ENCODE data around the gene FNIP2.

FNIP2 gene

DNA sequence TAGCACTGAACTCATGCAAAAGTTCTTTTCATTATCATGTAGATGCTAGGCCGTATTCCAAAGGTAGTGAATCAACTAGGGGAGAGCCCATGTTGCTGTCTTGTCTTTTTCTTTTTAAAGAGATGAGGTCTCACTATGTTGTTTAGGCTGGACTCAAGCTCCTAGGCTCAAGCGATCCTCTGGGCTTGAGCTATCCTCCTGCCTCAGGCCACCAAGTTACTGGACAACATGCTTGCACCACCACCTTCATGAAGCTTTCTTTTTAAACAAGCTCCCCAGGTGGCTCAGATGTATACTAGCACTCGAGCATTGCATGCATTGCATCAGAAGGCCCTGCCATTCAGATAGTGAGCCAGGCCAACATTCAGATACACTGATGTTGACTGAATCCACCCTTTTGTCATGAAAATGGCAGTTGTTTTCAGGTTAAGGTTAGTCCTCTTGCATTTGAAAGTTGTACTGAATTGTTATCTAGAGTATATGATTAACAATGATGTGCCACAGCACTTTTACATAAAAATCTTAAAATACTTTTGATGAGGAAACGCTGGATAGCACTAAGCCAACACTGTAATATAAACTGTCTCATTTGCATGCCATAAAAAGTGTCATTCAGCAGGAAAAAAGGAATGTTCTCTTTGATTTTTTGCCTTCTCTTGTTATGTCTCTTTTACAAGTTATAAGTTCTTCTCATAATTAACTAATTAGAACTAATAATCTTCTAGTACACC is 76.7 kb downstream of the FNIP2 start:
- H3K9ac ChIP-seq, result no peak overlapping the region
- no peak overlapping the region for H3K27ac ChIP-seq
- no peak overlapping the region for H3K4me3 ChIP-seq (ENCODE audit: low read depth, low read length)
- H3K27me3 ChIP-seq (ENCODE audit: control insufficient read depth, insufficient read depth, low read length), result no peaks in the 10 kb centered on the region
- H3K4me2 ChIP-seq (ENCODE audit: low read length), result no peak overlapping the region
- H3K79me2 ChIP-seq, result no peaks in the 10 kb centered on the region
- no peaks in the 10 kb centered on the region for H3K9me3 ChIP-seq (ENCODE audit: control insufficient read depth, low read length)
- no peaks in the 10 kb centered on the region for H3K36me3 ChIP-seq (ENCODE audit: control insufficient read depth, insufficient read depth, low read length)
- no peak for TF ChIP-seq CTCF (IDR thresholded peaks at IDR 0.05)
- no peaks in the 10 kb centered on the region for H3K4me1 ChIP-seq
- no peak overlapping the region for H2AFZ ChIP-seq

DNA sequence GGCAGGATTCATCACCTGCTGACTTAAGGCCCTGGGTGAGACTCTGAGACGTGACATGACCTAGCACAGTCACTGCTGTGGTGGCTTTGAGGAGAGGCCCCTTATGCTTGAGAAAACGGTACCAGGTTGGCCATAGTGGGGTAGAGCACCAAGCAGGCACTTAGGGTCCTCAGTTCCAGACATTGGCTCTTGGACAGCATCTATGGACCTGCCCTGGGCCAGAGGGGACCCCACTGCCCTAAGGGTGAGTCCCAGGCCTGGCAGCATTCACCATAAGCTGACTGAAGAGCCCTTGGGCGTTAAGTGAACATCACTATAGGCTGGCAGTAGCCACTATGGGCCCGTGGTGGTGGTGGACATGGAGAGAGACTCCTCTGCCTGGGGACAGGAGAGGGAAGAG is 78.7 kb downstream of the FNIP2 start:
- TF ChIP-seq CTCF (IDR thresholded peaks at IDR 0.05), result no peak
- no peaks in the 10 kb centered on the region for H3K4me1 ChIP-seq
- H3K4me2 ChIP-seq (ENCODE audit: low read length), result no peak overlapping the region
- H3K27ac ChIP-seq, result no peak overlapping the region
- H3K27me3 ChIP-seq (ENCODE audit: control insufficient read depth, insufficient read depth, low read length), result no peaks in the 10 kb centered on the region
- no peak overlapping the region for H3K9ac ChIP-seq
- H3K9me3 ChIP-seq (ENCODE audit: control insufficient read depth, low read length), result no peaks in the 10 kb centered on the region
- H3K4me3 ChIP-seq (ENCODE audit: low read depth, low read length), result no peak overlapping the region
- no peaks in the 10 kb centered on the region for H3K36me3 ChIP-seq (ENCODE audit: control insufficient read depth, insufficient read depth, low read length)
- H3K79me2 ChIP-seq, result no peaks in the 10 kb centered on the region
- no peak overlapping the region for H2AFZ ChIP-seq

- Histone ChIP-seq H3K4me2 (ENCODE audit: low read length) (no peak overlapping the region), H3K4me3 (ENCODE audit: low read depth, low read length) (no peak overlapping the region), H3K9ac (no peak overlapping the region), H2AFZ (no peak overlapping the region), H3K27me3 (ENCODE audit: control insufficient read depth, insufficient read depth, low read length) (no peaks in the 10 kb centered on the region), H3K79me2 (no peaks in the 10 kb centered on the region), H3K9me3 (ENCODE audit: control insufficient read depth, low read length) (no peaks in the 10 kb centered on the region), H3K27ac (no peak overlapping the region), H3K4me1 (no peaks in the 10 kb centered on the region), H3K36me3 (ENCODE audit: control insufficient read depth, insufficient read depth, low read length) (no peaks in the 10 kb centered on the region)
- TF ChIP-seq CTCF (IDR thresholded peaks at IDR 0.05), result no peak
Measured at GRCh38 chr4:158849681-158850080, 80.9 kb downstream of the FNIP2 start.

DNA sequence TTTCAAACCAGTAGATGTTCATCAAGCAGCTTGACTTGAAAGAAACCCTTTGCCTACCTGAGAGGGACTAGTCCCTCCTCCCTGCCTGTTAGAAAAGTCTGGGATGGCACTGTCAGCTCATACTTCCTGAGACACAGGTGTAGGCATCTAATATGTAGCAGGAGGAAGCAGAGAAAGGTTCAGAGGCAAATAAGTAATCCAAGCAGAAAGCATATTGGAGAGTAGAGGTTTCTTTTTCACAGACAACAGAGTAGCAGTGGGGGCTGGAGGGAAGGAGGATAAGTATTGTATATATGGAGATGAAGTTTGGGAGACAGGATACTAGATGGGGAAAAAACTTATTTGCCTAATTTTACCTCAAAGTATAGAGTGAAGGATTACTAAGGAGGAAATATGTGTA is 81.5 kb downstream of the FNIP2 start:
- TF ChIP-seq CTCF (IDR thresholded peaks at IDR 0.05), result no peak
- no peaks in the 10 kb centered on the region for H3K9me3 ChIP-seq (ENCODE audit: control insufficient read depth, low read length)
- H3K4me2 ChIP-seq (ENCODE audit: low read length), result no peak overlapping the region
- no peak overlapping the region for H2AFZ ChIP-seq
- H3K79me2 ChIP-seq, result no peaks in the 10 kb centered on the region
- no peak overlapping the region for H3K9ac ChIP-seq
- H3K4me1 ChIP-seq, result no peaks in the 10 kb centered on the region
- H3K4me3 ChIP-seq (ENCODE audit: low read depth, low read length), result no peak overlapping the region
- no peaks in the 10 kb centered on the region for H3K27me3 ChIP-seq (ENCODE audit: control insufficient read depth, insufficient read depth, low read length)
- H3K27ac ChIP-seq, result no peak overlapping the region
- no peaks in the 10 kb centered on the region for H3K36me3 ChIP-seq (ENCODE audit: control insufficient read depth, insufficient read depth, low read length)

Data from parathyroid adenoma (tissue), 2 donors.